ENCODE measurements around the gene SNAI3.
A peak's percentile ranks its signal among the peaks of the same experiment; 100 is the strongest.

Gene SNAI3

GRCh38 chr16:88686439-88687253 is at the start of gene SNAI3:
Gene SNAI3, minus strand, starts transcription at chr16:88686507. Its CDS starts 101 bp downstream, at chr16:88686406.
- peak; percentile 61 for DNase-seq (ENCODE audit: low spot score)

- no peak for DNase-seq (ENCODE audit: low spot score)
Measured at GRCh38 chr16:88736088-88736487, 49.8 kb upstream of the SNAI3 start.

GRCh38 chr16:88735616-88736015 is 49.3 kb upstream of the SNAI3 start:
- no peak for DNase-seq (ENCODE audit: low spot score)

GRCh38 chr16:88735121-88735520 is 48.8 kb upstream of the SNAI3 start:
- DNase-seq (ENCODE audit: low spot score): no peak

GRCh38 chr16:88734361-88734728 is 48.0 kb upstream of the SNAI3 start:
- no peak for DNase-seq (ENCODE audit: low spot score)

- DNase-seq (ENCODE audit: low spot score): no peak
Measured at GRCh38 chr16:88733630-88734360, 47.5 kb upstream of the SNAI3 start.

- DNase-seq (ENCODE audit: low spot score): no peak
Measured at GRCh38 chr16:88732961-88733294, 46.6 kb upstream of the SNAI3 start.

GRCh38 chr16:88732172-88732960 is 46.1 kb upstream of the SNAI3 start:
- no peak for DNase-seq (ENCODE audit: low spot score)

- no peak for DNase-seq (ENCODE audit: low spot score)
Measured at GRCh38 chr16:88731699-88732098, 45.4 kb upstream of the SNAI3 start.

GRCh38 chr16:88730632-88731607 is 44.6 kb upstream of the SNAI3 start:
- no peak for DNase-seq (ENCODE audit: low spot score)

GRCh38 chr16:88727871-88728270 is 41.6 kb upstream of the SNAI3 start:
- no peak for DNase-seq (ENCODE audit: low spot score)

GRCh38 chr16:88726981-88727380 is 40.7 kb upstream of the SNAI3 start:
- no peak for DNase-seq (ENCODE audit: low spot score)

- DNase-seq (ENCODE audit: low spot score): no peak
Measured at GRCh38 chr16:88726408-88726749, 40.1 kb upstream of the SNAI3 start.

GRCh38 chr16:88725609-88726407 is 39.5 kb upstream of the SNAI3 start:
- no peak for DNase-seq (ENCODE audit: low spot score)

- DNase-seq (ENCODE audit: low spot score): no peak
Measured at GRCh38 chr16:88724855-88725555, 38.7 kb upstream of the SNAI3 start.

- DNase-seq (ENCODE audit: low spot score): no peak
Measured at GRCh38 chr16:88723911-88724310, 37.6 kb upstream of the SNAI3 start.

- no peak for DNase-seq (ENCODE audit: low spot score)
Measured at GRCh38 chr16:88723507-88723887, 37.2 kb upstream of the SNAI3 start.

- no peak for DNase-seq (ENCODE audit: low spot score)
Measured at GRCh38 chr16:88722784-88723506, 36.6 kb upstream of the SNAI3 start.

Data from hematopoietic multipotent progenitor cell treated with erythropoietin and hydrocortisone succinate and interleukin-3 and kit ligand, for 17 days (in vitro differentiated cells).